NT2/D1 (cell line): Measurements from ENCODE around the gene TSSC4.

ENCODE experiments used
- YY1 ChIP-seq: IDR thresholded peaks from 2 replicates; pipeline ENCODE4 v1.6.1; 2011; ENCODE audit not compliant: insufficient read length, insufficient read depth
- ZNF274 ChIP-seq: IDR thresholded peaks from 2 replicates; pipeline ENCODE4 v1.6.1; 2011; ENCODE audit warnings: mild to moderate bottlenecking, low read depth, low read length

GRCh38 chr11:2412323-2412722, 11.8 kb downstream of the TSSC4 start:
- TF ChIP-seq ZNF274: no peak
- TF ChIP-seq YY1: no peak
